NB4 (cell line): ENCODE measurements around the gene CSTPP1.

Source experiments
- CTCF ChIP-seq: IDR thresholded peaks from one replicate; pipeline ENCODE4 v1.5.1; 2012; ENCODE audit warnings: low read depth, low read length
- MAX ChIP-seq: IDR thresholded peaks from 2 replicates; pipeline ENCODE4 v1.6.1; 2011; ENCODE audit warnings: low read depth, low read length
- POLR2A ChIP-seq: IDR thresholded peaks from 2 replicates; pipeline ENCODE4 v1.6.1; 2011; ENCODE audit warnings: mild to moderate bottlenecking; ENCODE audit not compliant: insufficient read length; ENCODE audit errors: extremely low read depth

- TF ChIP-seq MAX, result no peak
- no peak for TF ChIP-seq CTCF
- no peak for TF ChIP-seq POLR2A
These were observed 6.5 kb upstream of the CSTPP1 start for GRCh38 chr11:46930089-46930488.
